Duodenal mucosa (tissue), 2 donors: Measurements from ENCODE around the gene SYTL3.

Source experiments
- H3K27ac ChIP-seq: one replicate; pipeline ENCODE4 v1.7.0; 2013; ENCODE audit warnings: low read depth, low read length
- H3K27me3 ChIP-seq, 2 donors: one replicate each; pipeline ENCODE4 v1.7.0; 2013; ENCODE audit warnings: low read length in 2 of 2, control low read depth in 1 of 2; ENCODE audit not compliant: insufficient read depth in 2 of 2, control insufficient read depth in 1 of 2
- H3K36me3 ChIP-seq, 2 donors: one replicate each; pipeline ENCODE4 v1.7.0; 2013; ENCODE audit warnings: low read length in 2 of 2, control low read depth in 1 of 2; ENCODE audit not compliant: insufficient read depth in 2 of 2, control insufficient read depth in 1 of 2
- H3K4me1 ChIP-seq, 2 donors: one replicate each; pipeline ENCODE4 v1.7.0; 2013; ENCODE audit warnings: low read length in 2 of 2, control low read depth in 1 of 2; ENCODE audit not compliant: insufficient read depth in 2 of 2, control insufficient read depth in 1 of 2
- H3K4me3 ChIP-seq, 2 donors: one replicate each; pipeline ENCODE4 v1.7.0; 2013; ENCODE audit warnings: low read length in 2 of 2, low read depth in 1 of 2
- H3K9ac ChIP-seq, 2 donors: one replicate each; pipeline ENCODE4 v1.7.0; 2013; ENCODE audit warnings: low read length in 2 of 2, low read depth in 1 of 2
- H3K9me3 ChIP-seq, 2 donors: one replicate each; pipeline ENCODE4 v1.7.0; 2013; ENCODE audit warnings: low read length in 2 of 2, control low read depth in 1 of 2; ENCODE audit not compliant: control insufficient read depth in 1 of 2

SYTL3 gene

DNA sequence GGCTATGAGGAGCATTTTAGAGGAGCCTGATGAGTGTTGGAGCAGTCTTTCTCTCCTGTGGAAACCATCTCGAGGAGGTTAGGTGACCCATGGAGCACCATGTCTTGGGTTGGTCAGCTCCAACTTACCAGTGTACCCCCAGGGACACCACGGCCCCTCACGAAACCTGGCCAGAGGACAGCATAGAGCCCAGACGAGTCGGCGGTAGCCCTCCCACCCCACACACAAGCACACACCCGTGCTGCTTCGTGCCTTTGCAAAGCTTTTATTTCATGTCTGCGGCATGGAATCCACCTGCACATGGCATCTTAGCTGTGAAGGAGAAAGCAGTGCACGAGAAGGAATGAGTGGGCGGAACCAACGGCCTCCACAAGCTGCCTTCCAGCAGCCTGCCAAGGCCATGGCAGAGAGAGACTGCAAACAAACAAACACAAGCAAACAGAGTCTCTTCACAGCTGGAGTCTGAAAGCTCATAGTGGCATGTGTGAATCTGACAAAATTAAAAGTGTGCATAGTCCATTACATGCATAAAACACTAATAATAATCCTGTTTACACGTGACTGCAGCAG, 115.7 kb downstream of the SYTL3 start:
- Histone ChIP-seq H3K9ac (no peak overlapping the region), H3K27ac (no peak overlapping the region), H3K4me3 (no peak overlapping the region), H3K36me3 (peaks cover 41 to 69% of the 10 kb centered on the region in 2 donors), H3K9me3 (no peaks in the 10 kb centered on the region), H3K4me1 (peaks cover 6 to 13% of the 10 kb centered on the region in 2 donors), H3K27me3 (no peaks in the 10 kb centered on the region)

- no peak overlapping the region for H3K9ac ChIP-seq
- H3K36me3 ChIP-seq: peaks cover 50 to 82% of the 10 kb centered on the region in 2 donors
- H3K9me3 ChIP-seq: no peaks in the 10 kb centered on the region
- H3K4me3 ChIP-seq: no peak overlapping the region
- H3K4me1 ChIP-seq: peaks cover 6 to 13% of the 10 kb centered on the region in 2 donors
- no peaks in the 10 kb centered on the region for H3K27me3 ChIP-seq
- H3K27ac ChIP-seq: no peak overlapping the region
These were observed 117.0 kb downstream of the SYTL3 start for GRCh38 chr6:158766621-158767455.

DNA sequence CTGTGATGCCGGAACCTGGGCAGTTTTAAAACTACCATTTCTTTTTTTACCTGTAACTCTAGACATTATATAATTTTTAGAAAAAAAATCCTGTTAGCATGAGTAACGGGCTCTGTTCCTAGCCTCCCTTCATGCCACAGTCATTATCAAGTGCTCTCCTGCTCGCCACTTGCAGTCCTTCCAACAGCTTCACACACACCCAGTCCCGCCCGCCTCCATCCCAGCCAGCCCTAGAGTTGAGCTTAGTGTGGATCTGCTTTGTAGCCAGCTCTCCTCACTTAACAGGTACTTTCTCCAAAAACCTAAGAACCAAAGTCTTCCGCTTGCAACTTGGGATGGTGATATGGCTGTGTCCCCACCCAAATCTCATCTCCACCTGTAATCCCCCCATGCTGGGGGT, 117.9 kb downstream of the SYTL3 start:
- Histone ChIP-seq H3K27ac (no peak overlapping the region), H3K27me3 (no peaks in the 10 kb centered on the region), H3K36me3 (peaks cover 55 to 90% of the 10 kb centered on the region in 2 donors), H3K9me3 (no peaks in the 10 kb centered on the region), H3K4me3 (no peak overlapping the region), H3K4me1 (peaks cover 6 to 20% of the 10 kb centered on the region in 2 donors), H3K9ac (no peak overlapping the region)

DNA sequence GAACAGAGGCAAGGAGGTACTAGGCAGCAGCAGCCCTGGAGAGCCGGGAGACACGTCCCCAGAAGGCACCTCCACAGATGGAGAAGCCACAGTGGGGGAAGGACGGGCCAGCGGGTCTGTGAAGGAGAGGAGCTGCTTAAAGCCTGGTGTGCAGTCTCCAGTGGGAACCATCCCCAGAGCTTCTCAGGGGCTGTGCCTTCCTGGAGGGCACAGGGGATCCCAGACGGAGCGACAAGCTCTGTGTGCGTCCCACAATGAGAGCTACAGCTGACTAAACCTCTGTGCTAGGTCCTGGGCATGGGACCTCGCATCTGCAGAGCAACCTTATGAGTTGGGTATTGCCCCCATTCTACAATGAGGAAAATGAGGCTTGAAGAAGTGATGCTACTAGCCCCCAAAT, 118.6 kb downstream of the SYTL3 start:
- Histone ChIP-seq H3K27me3 (no peaks in the 10 kb centered on the region), H3K4me3 (no peak overlapping the region), H3K9me3 (no peaks in the 10 kb centered on the region), H3K36me3 (peaks cover 55 to 95% of the 10 kb centered on the region in 2 donors), H3K4me1 (peaks cover 10 to 17% of the 10 kb centered on the region in 2 donors), H3K27ac (no peak overlapping the region), H3K9ac (no peak overlapping the region)

GRCh38 chr6:158769234-158769770, 119.4 kb downstream of the SYTL3 start:
- Histone ChIP-seq H3K9me3 (no peaks in the 10 kb centered on the region), H3K27ac (no peak overlapping the region), H3K9ac (no peak overlapping the region), H3K4me1 (peaks cover 15 to 21% of the 10 kb centered on the region in 2 donors), H3K36me3 (peaks cover 57 to 96% of the 10 kb centered on the region in 2 donors), H3K4me3 (no peak overlapping the region), H3K27me3 (no peaks in the 10 kb centered on the region)

DNA sequence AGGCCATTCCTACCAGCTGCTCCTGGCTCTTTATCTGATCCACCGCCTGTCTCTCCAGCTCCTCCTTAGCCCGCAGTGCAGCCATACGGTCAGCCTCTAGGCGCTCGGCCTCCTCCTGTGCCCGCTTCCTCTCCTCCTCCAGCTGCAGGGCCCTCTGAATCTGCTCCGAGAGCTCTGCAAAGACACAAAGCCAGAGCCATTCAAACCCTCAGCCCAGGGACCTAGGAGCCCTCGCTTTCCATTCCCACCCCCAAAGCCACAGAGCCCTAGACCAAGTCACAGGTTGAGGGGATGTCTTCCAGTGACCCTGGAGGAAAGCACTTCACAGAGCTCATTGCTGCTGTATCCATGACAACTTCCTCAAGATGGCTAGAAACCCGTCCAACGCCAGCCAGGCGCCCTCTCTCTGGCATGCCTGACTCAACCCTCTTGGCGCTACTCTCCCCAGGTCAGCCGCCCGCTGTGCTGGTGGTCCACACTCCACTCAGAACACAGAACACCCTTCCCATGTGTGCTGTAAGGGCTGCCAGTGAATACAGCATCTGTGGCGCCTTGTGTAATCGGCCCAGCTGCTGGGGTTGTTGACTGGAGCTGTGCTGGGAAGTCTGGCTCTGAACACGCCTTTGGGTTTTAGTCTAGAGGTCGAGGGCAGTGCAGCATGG, 120.0 kb downstream of the SYTL3 start:
- Histone ChIP-seq H3K9ac (no peak overlapping the region), H3K4me1 (peaks cover 14 to 22% of the 10 kb centered on the region in 2 donors), H3K4me3 (no peak overlapping the region), H3K36me3 (peaks cover 56 to 96% of the 10 kb centered on the region in 2 donors), H3K9me3 (no peaks in the 10 kb centered on the region), H3K27me3 (no peaks in the 10 kb centered on the region), H3K27ac (no peak overlapping the region)

DNA sequence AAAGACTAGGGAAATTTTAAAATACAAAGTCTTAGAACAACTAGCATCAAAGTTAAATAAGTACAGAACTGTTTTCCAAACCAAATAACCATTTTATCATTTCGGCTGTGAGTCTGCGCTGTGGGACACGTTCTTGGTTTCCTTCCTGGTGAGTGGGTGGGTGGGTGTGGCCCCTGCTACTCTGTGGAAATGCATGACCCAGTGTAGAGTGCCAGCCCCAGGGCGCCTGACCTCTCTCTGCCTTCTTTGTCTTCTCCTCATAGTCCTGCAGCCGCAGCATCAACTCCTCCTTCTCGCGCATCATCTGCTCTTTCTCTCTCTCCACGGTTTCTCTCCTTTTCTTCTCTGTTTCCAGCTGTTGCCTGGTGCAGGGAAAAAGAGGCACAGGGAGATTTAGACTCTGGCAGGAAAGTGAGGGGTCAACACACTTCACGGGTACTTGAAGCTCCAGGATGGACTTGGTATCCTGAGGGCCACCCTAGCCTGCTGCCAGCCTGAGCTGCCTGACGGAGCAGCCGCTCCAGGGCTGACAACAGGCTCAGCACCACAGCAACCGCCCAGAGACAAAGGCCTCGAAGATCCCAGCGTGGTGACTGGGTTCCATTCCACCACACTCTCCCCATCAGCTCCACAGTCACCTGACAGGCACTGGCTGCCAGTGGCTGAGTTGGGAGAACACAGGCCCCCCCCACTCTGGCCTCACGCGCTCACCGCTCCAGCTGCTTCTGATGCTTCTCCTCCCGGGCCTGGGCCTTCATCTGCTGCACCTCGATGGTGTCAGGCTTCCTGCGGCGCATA, 120.9 kb downstream of the SYTL3 start:
- Histone ChIP-seq H3K4me3 (no peak overlapping the region), H3K9ac (no peak overlapping the region), H3K4me1 (peaks cover 14 to 22% of the 10 kb centered on the region in 2 donors), H3K27ac (no peak overlapping the region), H3K27me3 (no peaks in the 10 kb centered on the region), H3K36me3 (peaks cover 61 to 96% of the 10 kb centered on the region in 2 donors), H3K9me3 (no peaks in the 10 kb centered on the region)

- no peak overlapping the region for H3K4me3 ChIP-seq
- peak overlapping the region in 1 of 2 donors; percentile 11 for H3K9ac ChIP-seq
- H3K27ac ChIP-seq: no peak overlapping the region
- no peaks in the 10 kb centered on the region for H3K27me3 ChIP-seq
- no peaks in the 10 kb centered on the region for H3K9me3 ChIP-seq
- H3K36me3 ChIP-seq: peaks cover 64 to 96% of the 10 kb centered on the region in 2 donors
- H3K4me1 ChIP-seq: peaks cover 14 to 22% of the 10 kb centered on the region in 2 donors
These were observed 121.7 kb downstream of the SYTL3 start for GRCh38 chr6:158771399-158772152.

- Histone ChIP-seq H3K27ac (no peak overlapping the region), H3K36me3 (peaks cover 68 to 96% of the 10 kb centered on the region in 2 donors), H3K27me3 (no peaks in the 10 kb centered on the region), H3K4me3 (no peak overlapping the region), H3K9me3 (no peaks in the 10 kb centered on the region), H3K4me1 (peaks cover 14 to 22% of the 10 kb centered on the region in 2 donors), H3K9ac (peak overlapping the region in 1 of 2 donors; percentile 2)
These were observed 122.3 kb downstream of the SYTL3 start for GRCh38 chr6:158772172-158772571.
